ENCODE measurements around the gene HS1BP3.

DNA sequence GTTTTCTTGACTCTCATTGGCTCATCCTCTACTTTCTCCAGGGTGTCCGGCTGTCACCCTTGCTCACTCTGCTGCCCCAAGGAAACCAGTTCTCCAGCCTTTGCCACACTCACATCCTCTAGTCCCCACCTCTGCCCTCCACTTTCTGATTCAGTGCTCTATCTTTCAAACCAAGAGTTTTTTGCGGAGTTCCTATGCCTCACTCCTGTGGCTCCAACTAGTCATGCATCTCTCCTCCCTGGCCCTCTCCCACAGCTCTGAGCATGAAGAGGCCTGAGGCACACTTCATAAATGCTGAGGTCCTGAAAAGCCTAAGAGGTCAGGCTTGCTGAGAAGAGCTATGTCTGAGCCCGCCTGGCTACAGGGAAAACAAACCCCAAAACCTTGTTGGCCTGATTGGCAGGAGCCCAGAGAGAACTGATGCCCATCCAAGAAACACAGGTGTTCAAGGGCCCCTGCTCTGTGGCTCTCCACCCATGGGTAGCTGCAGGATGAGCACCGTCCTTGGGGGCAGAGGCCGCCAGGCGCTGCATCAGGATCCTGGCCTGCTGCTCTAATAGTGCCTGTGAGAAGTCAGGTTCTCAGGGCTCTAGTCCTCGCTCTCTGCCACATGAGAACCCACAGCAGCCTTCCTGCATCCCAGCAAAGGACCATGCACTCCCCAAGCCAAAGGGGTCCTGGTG is 42.1 kb downstream of the HS1BP3 start:
- TF ChIP-seq, protein P1, sequence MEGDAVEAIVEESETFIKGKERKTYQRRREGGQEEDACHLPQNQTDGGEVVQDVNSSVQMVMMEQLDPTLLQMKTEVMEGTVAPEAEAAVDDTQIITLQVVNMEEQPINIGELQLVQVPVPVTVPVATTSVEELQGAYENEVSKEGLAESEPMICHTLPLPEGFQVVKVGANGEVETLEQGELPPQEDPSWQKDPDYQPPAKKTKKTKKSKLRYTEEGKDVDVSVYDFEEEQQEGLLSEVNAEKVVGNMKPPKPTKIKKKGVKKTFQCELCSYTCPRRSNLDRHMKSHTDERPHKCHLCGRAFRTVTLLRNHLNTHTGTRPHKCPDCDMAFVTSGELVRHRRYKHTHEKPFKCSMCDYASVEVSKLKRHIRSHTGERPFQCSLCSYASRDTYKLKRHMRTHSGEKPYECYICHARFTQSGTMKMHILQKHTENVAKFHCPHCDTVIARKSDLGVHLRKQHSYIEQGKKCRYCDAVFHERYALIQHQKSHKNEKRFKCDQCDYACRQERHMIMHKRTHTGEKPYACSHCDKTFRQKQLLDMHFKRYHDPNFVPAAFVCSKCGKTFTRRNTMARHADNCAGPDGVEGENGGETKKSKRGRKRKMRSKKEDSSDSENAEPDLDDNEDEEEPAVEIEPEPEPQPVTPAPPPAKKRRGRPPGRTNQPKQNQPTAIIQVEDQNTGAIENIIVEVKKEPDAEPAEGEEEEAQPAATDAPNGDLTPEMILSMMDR (IDR thresholded peaks at IDR 0.05; ENCODE audit: insufficient read depth, low read length, poor library complexity, severe bottlenecking), result no peak
- no peak for TF ChIP-seq EZH2phosphoT487 (conservative IDR thresholded peaks at IDR 0.05; ENCODE audit: low read length)
